Ectodermal cell (in vitro differentiated cells): Measurements from ENCODE around the gene HINT1.
"Not testable (repeated sequence)": the region's sequence is repeated elsewhere in the genome, so short reads cannot be mapped to it uniquely, and the experiment has no call there.

Experiments used
- H3K27ac ChIP-seq: 2 replicates; pipeline ENCODE4 v1.7.0; 2013; ENCODE audit warnings: mild to moderate bottlenecking, low read depth, low read length; ENCODE audit not compliant: insufficient read depth, poor library complexity, severe bottlenecking
- H3K27me3 ChIP-seq: 2 replicates; pipeline ENCODE4 v1.7.0; 2013; ENCODE audit warnings: mild to moderate bottlenecking, low read length; ENCODE audit not compliant: insufficient read depth, control insufficient read depth, poor library complexity, severe bottlenecking
- H3K36me3 ChIP-seq: one replicate; pipeline ENCODE4 v1.7.0; 2013; ENCODE audit warnings: low read length; ENCODE audit not compliant: control insufficient read depth, insufficient read depth
- H3K4me1 ChIP-seq: one replicate; pipeline ENCODE4 v1.7.0; 2013; ENCODE audit warnings: low read length; ENCODE audit not compliant: control insufficient read depth, insufficient read depth
- H3K4me3 ChIP-seq: 2 replicates; pipeline ENCODE4 v1.7.0; 2013; ENCODE audit warnings: low read depth, low read length, control low read depth; ENCODE audit not compliant: insufficient read depth
- H3K9me3 ChIP-seq: 2 replicates; pipeline ENCODE4 v1.7.0; 2013; ENCODE audit warnings: mild to moderate bottlenecking, low read length, moderate library complexity; ENCODE audit not compliant: control insufficient read depth
- WGBS, 2 experiments: methylation state at CpG; one replicate each; pipeline ENCODE4 v1.1.7; 2013; ENCODE audit warnings: missing lambda C conversion rate in 2 of 2; 5-methylcytosine and 5-hydroxymethylcytosine counted together

The HINT1 gene

GRCh38 chr5:131151216-131151615, 13.8 kb downstream of the HINT1 start:
- 93 to 94% methylated on average over 3 to 4 of the region's 4 CpGs for WGBS, 2 experiments
- Histone ChIP-seq H3K27ac (no peak overlapping the region), H3K27me3 (no peaks in the 10 kb centered on the region), H3K36me3 (no peaks in the 10 kb centered on the region), H3K9me3 (no peaks in the 10 kb centered on the region), H3K4me3 (no peak overlapping the region), H3K4me1 (no peaks in the 10 kb centered on the region)

- no peaks in the 10 kb centered on the region for H3K36me3 ChIP-seq
- no peaks in the 10 kb centered on the region for H3K9me3 ChIP-seq
- H3K27me3 ChIP-seq = no peaks in the 10 kb centered on the region
- no peak overlapping the region for H3K4me3 ChIP-seq
- H3K27ac ChIP-seq = no peak overlapping the region
- WGBS, 2 experiments = 95% methylated on average over 7 of the region's 7 CpGs
- H3K4me1 ChIP-seq = no peaks in the 10 kb centered on the region
Observed at GRCh38 chr5:131150408-131150807, 14.6 kb downstream of the HINT1 start.

- no peaks in the 10 kb centered on the region for H3K27me3 ChIP-seq
- no peak overlapping the region for H3K27ac ChIP-seq
- H3K4me1 ChIP-seq = no peaks in the 10 kb centered on the region
- H3K36me3 ChIP-seq = no peaks in the 10 kb centered on the region
- H3K4me3 ChIP-seq = no peak overlapping the region
- 96 to 99% methylated on average over 2 of the region's 2 CpGs for WGBS, 2 experiments
- no peaks in the 10 kb centered on the region for H3K9me3 ChIP-seq
Observed at GRCh38 chr5:131148835-131149234, 16.2 kb downstream of the HINT1 start.

- no peaks in the 10 kb centered on the region for H3K4me1 ChIP-seq
- H3K36me3 ChIP-seq = no peaks in the 10 kb centered on the region
- no peaks in the 10 kb centered on the region for H3K9me3 ChIP-seq
Observed at GRCh38 chr5:131147258-131147657, 17.8 kb downstream of the HINT1 start.

GRCh38 chr5:131142970-131143617, 22.0 kb downstream of the HINT1 start:
- Histone ChIP-seq H3K4me1 (no peaks in the 10 kb centered on the region), H3K36me3 (no peaks in the 10 kb centered on the region), H3K9me3 (no peaks in the 10 kb centered on the region), H3K27me3 (no peaks in the 10 kb centered on the region), H3K4me3 (no peak overlapping the region), H3K27ac (no peak overlapping the region)
- 71 to 88% methylated on average over 2 to 3 of the region's 3 CpGs for WGBS, 2 experiments

More at GRCh38 chr5:131147258-131147657, 17.8 kb downstream of the HINT1 start:
- H3K4me3 ChIP-seq = no peak overlapping the region
- H3K27me3 ChIP-seq = no peaks in the 10 kb centered on the region
- no peak overlapping the region for H3K27ac ChIP-seq

GRCh38 chr5:131139321-131139720, 25.7 kb downstream of the HINT1 start:
- no peak overlapping the region for H3K4me3 ChIP-seq
- no peaks in the 10 kb centered on the region for H3K36me3 ChIP-seq
- H3K27ac ChIP-seq = no peak overlapping the region
- no peaks in the 10 kb centered on the region for H3K9me3 ChIP-seq
- H3K27me3 ChIP-seq = no peaks in the 10 kb centered on the region
- 96 to 100% methylated on average over 2 of the region's 2 CpGs for WGBS, 2 experiments
- H3K4me1 ChIP-seq = no peaks in the 10 kb centered on the region

- not testable (repeated sequence) for H3K4me1 ChIP-seq, H3K4me3 ChIP-seq, H3K27me3 ChIP-seq, H3K36me3 ChIP-seq, H3K27ac ChIP-seq, H3K9me3 ChIP-seq
- 78 to 80% methylated on average over 5 of the region's 5 CpGs for WGBS, 2 experiments
Observed at GRCh38 chr5:131138406-131138805, 26.6 kb downstream of the HINT1 start.

GRCh38 chr5:131133091-131133490, 32.0 kb downstream of the HINT1 start:
- not testable (repeated sequence) for H3K4me3 ChIP-seq, H3K4me1 ChIP-seq, H3K27me3 ChIP-seq, H3K9me3 ChIP-seq, H3K27ac ChIP-seq, H3K36me3 ChIP-seq
- WGBS, 2 experiments = 100% methylated on average over 1 of the region's 2 CpGs

- no peak overlapping the region for H3K27ac ChIP-seq
- H3K27me3 ChIP-seq = no peaks in the 10 kb centered on the region
- no peaks in the 10 kb centered on the region for H3K36me3 ChIP-seq
- H3K4me3 ChIP-seq = no peak overlapping the region
- WGBS, 2 experiments = 83 to 90% methylated on average over 4 of the region's 4 CpGs
- H3K9me3 ChIP-seq = no peaks in the 10 kb centered on the region
- no peaks in the 10 kb centered on the region for H3K4me1 ChIP-seq
Observed at GRCh38 chr5:131129306-131129705, 35.8 kb downstream of the HINT1 start.

- H3K36me3 ChIP-seq, H3K9me3 ChIP-seq, H3K4me3 ChIP-seq, H3K4me1 ChIP-seq, H3K27ac ChIP-seq, H3K27me3 ChIP-seq: not testable (repeated sequence)
- WGBS, 2 experiments = 89 to 96% methylated on average over 2 of the region's 2 CpGs
Observed at GRCh38 chr5:131127244-131127643, 37.8 kb downstream of the HINT1 start.

GRCh38 chr5:131114754-131115153, 50.3 kb downstream of the HINT1 start:
- Histone ChIP-seq H3K27me3 (no peaks in the 10 kb centered on the region), H3K4me3 (no peak overlapping the region), H3K9me3 (no peaks in the 10 kb centered on the region), H3K27ac (no peak overlapping the region), H3K36me3 (no peaks in the 10 kb centered on the region), H3K4me1 (no peaks in the 10 kb centered on the region)
- WGBS, 2 experiments = 84 to 92% methylated on average over 2 of the region's 2 CpGs
